ENCODE measurements around the gene ATF7IP2.

DNA sequence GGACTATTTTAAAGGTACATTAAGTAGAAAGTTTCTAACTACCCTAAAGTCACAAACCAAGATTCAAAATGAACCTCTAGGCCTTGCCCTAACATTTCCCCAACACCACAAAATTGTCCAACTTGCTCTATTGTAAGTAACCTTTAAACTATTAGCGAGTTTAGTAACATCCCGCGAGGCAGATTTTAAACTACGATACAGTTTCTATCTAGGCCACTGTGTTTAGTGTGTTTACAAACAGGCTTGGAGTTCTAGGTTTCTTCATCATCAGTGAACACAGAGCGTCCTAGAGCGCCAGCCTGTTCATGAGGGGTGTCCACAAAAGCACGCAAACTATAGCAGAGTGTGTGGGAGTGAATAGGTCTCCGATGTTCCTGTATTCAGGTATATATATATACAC is 142.8 kb downstream of the ATF7IP2 start:
- TF ChIP-seq OSR1 (CRISPR knock-in tag; IDR thresholded peaks at IDR 0.05) (no peak), CSDC2 (CRISPR knock-in tag; IDR thresholded peaks at IDR 0.05) (no peak), RARB (CRISPR knock-in tag; IDR thresholded peaks at IDR 0.05) (no peak), ZC3H10 (CRISPR knock-in tag; IDR thresholded peaks at IDR 0.05) (no peak), ZFP3 (CRISPR knock-in tag; IDR thresholded peaks at IDR 0.05) (no peak), GLIS3 (CRISPR knock-in tag; IDR thresholded peaks at IDR 0.05) (no peak), ARNTL (CRISPR knock-in tag; IDR thresholded peaks at IDR 0.05; ENCODE audit: borderline replicate concordance, low read depth) (no peak), ZNF565 (CRISPR knock-in tag; conservative IDR thresholded peaks at IDR 0.05; ENCODE audit: low read depth) (no peak), TOX (CRISPR knock-in tag; IDR thresholded peaks at IDR 0.05; ENCODE audit: borderline replicate concordance) (no peak)
- TF ChIP-seq, protein P1, sequence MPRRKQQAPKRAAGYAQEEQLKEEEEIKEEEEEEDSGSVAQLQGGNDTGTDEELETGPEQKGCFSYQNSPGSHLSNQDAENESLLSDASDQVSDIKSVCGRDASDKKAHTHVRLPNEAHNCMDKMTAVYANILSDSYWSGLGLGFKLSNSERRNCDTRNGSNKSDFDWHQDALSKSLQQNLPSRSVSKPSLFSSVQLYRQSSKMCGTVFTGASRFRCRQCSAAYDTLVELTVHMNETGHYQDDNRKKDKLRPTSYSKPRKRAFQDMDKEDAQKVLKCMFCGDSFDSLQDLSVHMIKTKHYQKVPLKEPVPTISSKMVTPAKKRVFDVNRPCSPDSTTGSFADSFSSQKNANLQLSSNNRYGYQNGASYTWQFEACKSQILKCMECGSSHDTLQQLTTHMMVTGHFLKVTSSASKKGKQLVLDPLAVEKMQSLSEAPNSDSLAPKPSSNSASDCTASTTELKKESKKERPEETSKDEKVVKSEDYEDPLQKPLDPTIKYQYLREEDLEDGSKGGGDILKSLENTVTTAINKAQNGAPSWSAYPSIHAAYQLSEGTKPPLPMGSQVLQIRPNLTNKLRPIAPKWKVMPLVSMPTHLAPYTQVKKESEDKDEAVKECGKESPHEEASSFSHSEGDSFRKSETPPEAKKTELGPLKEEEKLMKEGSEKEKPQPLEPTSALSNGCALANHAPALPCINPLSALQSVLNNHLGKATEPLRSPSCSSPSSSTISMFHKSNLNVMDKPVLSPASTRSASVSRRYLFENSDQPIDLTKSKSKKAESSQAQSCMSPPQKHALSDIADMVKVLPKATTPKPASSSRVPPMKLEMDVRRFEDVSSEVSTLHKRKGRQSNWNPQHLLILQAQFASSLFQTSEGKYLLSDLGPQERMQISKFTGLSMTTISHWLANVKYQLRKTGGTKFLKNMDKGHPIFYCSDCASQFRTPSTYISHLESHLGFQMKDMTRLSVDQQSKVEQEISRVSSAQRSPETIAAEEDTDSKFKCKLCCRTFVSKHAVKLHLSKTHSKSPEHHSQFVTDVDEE (CRISPR knock-in tag; IDR thresholded peaks at IDR 0.05): no peak
- TF ChIP-seq, protein P2, sequence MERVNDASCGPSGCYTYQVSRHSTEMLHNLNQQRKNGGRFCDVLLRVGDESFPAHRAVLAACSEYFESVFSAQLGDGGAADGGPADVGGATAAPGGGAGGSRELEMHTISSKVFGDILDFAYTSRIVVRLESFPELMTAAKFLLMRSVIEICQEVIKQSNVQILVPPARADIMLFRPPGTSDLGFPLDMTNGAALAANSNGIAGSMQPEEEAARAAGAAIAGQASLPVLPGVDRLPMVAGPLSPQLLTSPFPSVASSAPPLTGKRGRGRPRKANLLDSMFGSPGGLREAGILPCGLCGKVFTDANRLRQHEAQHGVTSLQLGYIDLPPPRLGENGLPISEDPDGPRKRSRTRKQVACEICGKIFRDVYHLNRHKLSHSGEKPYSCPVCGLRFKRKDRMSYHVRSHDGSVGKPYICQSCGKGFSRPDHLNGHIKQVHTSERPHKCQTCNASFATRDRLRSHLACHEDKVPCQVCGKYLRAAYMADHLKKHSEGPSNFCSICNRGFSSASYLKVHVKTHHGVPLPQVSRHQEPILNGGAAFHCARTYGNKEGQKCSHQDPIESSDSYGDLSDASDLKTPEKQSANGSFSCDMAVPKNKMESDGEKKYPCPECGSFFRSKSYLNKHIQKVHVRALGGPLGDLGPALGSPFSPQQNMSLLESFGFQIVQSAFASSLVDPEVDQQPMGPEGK (CRISPR knock-in tag; IDR thresholded peaks at IDR 0.05; ENCODE audit: borderline replicate concordance): no peak
- TF ChIP-seq, protein P3, sequence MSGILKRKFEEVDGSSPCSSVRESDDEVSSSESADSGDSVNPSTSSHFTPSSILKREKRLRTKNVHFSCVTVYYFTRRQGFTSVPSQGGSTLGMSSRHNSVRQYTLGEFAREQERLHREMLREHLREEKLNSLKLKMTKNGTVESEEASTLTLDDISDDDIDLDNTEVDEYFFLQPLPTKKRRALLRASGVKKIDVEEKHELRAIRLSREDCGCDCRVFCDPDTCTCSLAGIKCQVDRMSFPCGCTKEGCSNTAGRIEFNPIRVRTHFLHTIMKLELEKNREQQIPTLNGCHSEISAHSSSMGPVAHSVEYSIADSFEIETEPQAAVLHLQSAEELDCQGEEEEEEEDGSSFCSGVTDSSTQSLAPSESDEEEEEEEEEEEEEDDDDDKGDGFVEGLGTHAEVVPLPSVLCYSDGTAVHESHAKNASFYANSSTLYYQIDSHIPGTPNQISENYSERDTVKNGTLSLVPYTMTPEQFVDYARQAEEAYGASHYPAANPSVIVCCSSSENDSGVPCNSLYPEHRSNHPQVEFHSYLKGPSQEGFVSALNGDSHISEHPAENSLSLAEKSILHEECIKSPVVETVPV (CRISPR knock-in tag; IDR thresholded peaks at IDR 0.05): no peak
